Stimulated activated CD8-positive, alpha-beta memory T cell treated with anti-CD3 and anti-CD28 coated beads, Interleukin-15, amount 100 ng/mL, for 1 hour (primary cell): ENCODE data around the gene HOXA4.

ENCODE experiments used
- DNase-seq: peaks from one replicate; pipeline ENCODE4 v3.0.0-alpha.2; 2020; ENCODE audit warnings: low read depth

The HOXA4 gene

GRCh38 chr7:27092819-27093110, 37.8 kb downstream of the HOXA4 start:
- DNase-seq: no peak

DNA sequence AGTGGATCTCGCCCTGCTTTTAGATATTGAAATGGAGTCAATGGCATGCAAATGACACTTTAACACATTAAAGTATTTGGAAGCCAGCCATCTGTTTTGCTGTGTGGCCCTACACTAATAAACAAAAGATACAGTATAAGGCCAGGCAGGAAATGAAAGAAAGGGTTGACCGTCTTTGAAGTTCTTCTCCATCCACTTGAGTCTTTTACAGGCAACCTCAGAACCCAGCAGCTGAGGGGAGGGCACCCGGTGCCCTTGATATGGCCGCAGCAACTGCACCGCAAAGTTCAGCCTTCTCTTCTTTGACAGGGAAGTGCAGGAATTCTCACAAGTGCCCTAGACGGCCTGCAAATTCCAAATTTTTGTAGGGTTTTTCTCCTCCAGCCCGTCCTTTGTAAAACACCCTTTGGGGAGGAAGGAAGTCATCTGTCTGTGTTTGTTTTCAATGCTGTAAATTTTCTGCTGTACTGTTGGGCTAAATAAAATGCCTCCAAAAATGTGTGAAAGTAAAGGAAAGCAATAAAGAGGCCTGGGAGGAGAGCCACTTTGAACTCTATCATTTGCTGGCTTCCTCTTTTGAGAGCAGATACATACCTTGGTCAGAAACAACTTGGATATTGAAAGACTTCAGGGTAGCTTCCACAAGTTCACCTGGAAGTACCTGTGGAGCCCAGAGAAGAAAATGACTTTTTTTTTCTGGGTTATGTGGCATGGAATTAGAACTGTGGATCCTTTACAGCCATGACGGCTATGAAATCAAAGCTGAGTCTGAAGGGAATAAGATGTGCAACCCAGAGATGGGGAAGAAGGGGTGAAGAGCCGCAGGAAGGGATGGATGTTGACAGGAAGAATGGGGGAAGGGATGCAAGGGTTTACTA, 38.4 kb downstream of the HOXA4 start:
- no peak for DNase-seq

DNA sequence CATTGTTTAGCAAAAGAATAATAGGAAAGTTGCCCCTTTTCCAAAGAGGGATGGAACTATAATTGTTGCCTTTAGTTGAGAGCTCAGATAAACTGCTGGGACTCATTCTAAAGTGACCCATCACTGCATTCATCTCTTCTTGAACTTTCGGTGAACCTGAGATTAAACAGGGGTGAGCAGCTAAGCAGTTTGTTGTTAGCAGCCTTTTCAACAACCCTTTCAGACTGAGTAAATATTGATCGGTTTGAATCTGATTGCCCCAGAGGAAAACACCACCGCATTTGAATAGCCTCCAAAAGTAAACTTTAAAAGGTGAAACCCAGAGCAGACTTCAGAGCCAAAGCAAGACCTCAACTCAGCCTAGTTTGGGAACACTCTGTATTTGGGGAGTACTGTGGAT, 39.5 kb downstream of the HOXA4 start:
- DNase-seq: no peak

DNA sequence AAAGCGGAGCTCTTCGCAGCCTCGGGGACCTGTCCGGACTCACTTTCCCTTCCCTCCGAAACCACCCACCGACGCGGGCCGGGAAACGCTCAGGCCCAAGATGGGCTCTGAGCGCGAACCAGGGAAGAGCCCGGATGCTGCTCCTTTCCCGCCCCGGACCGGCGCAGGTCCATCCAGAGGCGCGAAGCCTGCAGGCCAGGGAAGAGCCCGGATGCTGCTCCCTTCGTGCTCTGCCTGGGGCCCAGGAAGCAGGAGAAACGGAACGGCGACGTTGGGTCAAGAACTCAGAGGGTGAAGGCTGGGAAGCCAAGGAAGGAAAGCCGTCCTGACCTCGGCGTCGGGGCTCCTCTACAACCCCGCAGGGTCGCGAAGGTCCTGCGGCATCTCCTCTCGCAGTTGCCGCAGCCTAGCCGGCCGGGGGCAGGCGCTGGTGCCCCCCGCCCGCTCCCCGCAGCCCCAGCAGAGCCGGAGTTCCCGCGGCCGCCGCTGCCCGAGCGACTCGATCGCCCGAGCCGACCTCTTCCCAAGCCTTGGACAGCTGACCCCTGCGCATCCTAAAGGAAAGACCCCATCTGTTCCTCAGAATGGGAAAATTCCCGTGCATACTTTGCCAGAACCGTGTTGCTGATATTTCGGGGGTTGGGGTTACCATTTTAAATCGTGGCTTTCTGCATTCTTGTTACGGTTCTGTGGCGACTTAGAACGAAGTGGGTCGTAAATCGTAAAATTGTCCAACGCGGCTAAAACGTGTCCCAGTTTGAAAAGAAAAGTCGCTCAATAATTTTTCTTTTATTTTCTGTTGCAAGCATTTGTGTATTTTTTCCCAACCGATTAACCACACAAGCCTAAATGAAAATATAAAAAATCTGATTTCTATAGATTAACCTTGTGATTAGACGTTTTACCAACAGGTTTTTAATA, 42.3 kb downstream of the HOXA4 start:
- no peak for DNase-seq

- no peak for DNase-seq
Measured at GRCh38 chr7:27083646-27084045, 46.9 kb downstream of the HOXA4 start.

DNA sequence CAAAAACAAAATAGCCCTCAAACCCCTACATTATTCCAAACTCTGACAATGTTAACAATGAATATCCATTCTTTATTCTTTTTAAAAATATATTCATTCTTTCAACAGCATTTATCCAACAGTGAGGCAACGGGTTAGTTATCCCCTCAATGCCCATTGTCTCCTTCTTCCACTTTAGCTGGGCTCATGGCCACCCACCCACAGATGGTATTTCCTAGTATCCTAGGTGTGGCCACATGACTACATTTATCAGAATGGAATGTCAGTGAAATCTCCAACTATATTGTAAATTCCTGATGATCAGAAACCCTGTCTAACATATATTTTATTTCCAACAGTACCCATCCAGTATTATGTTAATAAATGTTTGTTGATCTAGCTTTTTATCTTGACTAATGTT, 48.4 kb downstream of the HOXA4 start:
- no peak for DNase-seq

GRCh38 chr7:27080844-27081436, 49.6 kb downstream of the HOXA4 start:
- no peak for DNase-seq

DNA sequence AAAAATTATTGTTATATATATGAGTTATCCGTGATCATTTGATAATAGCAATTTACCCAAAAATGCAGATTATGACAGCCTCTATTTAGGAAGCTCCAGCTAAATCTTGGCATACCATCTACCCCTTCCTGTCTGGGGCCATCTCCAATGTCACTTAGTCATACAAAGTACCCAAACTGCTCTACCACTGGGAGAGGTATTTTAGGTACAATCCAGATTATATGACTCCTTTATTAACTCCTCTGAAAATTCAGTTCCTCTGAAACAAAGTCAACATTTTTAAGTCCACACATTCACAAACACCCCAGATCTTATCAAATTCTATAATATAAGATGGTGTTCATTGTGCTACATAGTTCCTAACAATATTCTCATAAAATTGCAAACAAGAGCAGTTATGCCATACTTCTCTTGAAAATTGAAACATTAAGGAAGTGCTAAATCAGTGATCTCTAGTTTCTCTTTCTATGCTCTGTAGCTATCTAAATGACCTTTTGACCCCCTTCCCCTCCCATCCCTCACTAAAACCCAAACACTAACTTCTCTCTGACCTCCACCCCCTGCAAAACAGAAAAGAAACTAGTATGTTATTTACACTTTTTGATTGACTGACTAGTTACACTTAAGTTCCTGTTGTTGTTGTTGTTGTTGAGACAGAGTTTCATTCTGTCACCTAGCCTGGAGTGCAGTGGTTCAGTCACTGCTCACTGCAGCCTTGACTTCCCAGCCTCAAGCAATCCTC, 51.2 kb downstream of the HOXA4 start:
- no peak for DNase-seq

DNA sequence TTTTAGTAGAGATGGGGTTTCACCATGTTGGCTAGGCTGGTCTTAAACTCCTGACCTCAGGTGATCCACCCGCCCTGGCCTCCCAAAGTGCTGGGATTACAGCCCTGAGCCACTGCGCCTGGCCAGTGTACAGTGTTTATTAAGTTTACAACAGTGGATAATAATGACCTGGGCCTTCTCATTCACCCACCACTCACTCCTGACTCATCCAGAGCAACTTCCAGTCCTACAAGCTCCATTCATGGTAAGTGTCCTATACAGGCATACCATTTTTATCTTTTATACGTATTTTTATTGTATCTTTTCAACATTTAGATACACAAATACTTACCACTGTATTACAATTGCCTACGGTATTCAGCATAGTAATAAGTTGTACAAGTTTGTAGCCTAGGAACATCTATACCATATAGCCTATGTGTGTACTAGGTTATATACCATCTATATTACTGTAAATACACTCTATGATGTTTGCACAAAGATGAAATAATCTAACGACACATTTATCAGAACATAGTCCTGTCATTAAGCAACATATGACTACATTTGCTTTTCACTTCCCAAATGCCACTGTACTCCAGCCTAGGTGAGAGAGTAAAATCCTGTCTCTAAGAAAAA, 51.8 kb downstream of the HOXA4 start:
- DNase-seq: no peak
